ENCODE results near the gene NELL2.

GRCh38 chr12:44875954-44876543 is at the start of gene NELL2:
- TF ChIP-seq, protein P1, sequence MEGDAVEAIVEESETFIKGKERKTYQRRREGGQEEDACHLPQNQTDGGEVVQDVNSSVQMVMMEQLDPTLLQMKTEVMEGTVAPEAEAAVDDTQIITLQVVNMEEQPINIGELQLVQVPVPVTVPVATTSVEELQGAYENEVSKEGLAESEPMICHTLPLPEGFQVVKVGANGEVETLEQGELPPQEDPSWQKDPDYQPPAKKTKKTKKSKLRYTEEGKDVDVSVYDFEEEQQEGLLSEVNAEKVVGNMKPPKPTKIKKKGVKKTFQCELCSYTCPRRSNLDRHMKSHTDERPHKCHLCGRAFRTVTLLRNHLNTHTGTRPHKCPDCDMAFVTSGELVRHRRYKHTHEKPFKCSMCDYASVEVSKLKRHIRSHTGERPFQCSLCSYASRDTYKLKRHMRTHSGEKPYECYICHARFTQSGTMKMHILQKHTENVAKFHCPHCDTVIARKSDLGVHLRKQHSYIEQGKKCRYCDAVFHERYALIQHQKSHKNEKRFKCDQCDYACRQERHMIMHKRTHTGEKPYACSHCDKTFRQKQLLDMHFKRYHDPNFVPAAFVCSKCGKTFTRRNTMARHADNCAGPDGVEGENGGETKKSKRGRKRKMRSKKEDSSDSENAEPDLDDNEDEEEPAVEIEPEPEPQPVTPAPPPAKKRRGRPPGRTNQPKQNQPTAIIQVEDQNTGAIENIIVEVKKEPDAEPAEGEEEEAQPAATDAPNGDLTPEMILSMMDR (conservative IDR thresholded peaks at IDR 0.05; ENCODE audit: low read length), result no peak
- TF ChIP-seq EZH2phosphoT487 (IDR thresholded peaks at IDR 0.05; ENCODE audit: borderline replicate concordance, low read depth, low read length), result no peak

Data from OCI-LY7 (cell line).